K562 (cell line): ENCODE measurements around the gene SORT1. TPM values are rescaled to one million over a fixed set of nuclear protein-coding genes. Genes with fewer than 3 reads are reported as not detected.

Source experiments
- ATF6 ChIP-seq: sonication (generic); formaldehyde crosslinking; IDR thresholded peaks from 2 replicates; pipeline ENCODE4 v1.4.0; 2020; ENCODE audit warnings: mild to moderate bottlenecking, missing genetic modification reagents
- BHLHE40 ChIP-seq: IDR thresholded peaks from 2 replicates; pipeline ENCODE4 v1.6.1; 2011; ENCODE audit warnings: low read length, improper control_type of control experiment
- ETV6 ChIP-seq, 3 experiments: fragments of 150-350 bp in 1 of 3; sonication (generic) in 1 of 3; formaldehyde crosslinking in 1 of 3; IDR thresholded peaks; 2 replicates each; pipeline versions ENCODE4 v1.6.1 to v1.8.0; 2014 to 2022; ENCODE audit warnings: borderline replicate concordance in 2 of 3, low read depth in 2 of 3, antibody characterized with exemption in 1 of 3, low read length in 1 of 3, mild to moderate bottlenecking in 1 of 3, missing genetic modification reagents in 1 of 3
- GTF2F1 ChIP-seq: IDR thresholded peaks from 2 replicates; pipeline ENCODE4 v1.6.1; 2011; ENCODE audit warnings: low read depth, low read length, improper control_type of control experiment
- PHF8 ChIP-seq: fragments of 200-600 bp; sonication (generic); IDR thresholded peaks from 2 replicates; pipeline ENCODE4 v1.6.1; 2012; ENCODE audit warnings: mixed run types, mild to moderate bottlenecking, inconsistent platforms, low read length, moderate library complexity, borderline replicate concordance
- SMAD2 ChIP-seq: fragments of 150-350 bp; IDR thresholded peaks from 2 replicates; pipeline ENCODE4 v1.6.1; 2014; ENCODE audit warnings: low read depth, mild to moderate bottlenecking, low read length
- ZC3H4 ChIP-seq: sonication (generic); formaldehyde crosslinking; IDR thresholded peaks from 2 replicates; pipeline ENCODE4 v1.9.0; 2021; ENCODE audit warnings: missing genetic modification reagents, borderline replicate concordance
- ZFPM2 ChIP-seq: fragments of 250-450 bp; sonication (Bioruptor Pico); IDR thresholded peaks from 2 replicates; pipeline ENCODE4 v1.5.1; 2022; ENCODE audit warnings: mild to moderate bottlenecking
- ZNF280A ChIP-seq: fragments of 450-650 bp; IDR thresholded peaks from 2 replicates; pipeline ENCODE4 v1.6.1; 2018; ENCODE audit warnings: mild to moderate bottlenecking, low read depth; ENCODE audit not compliant: partially characterized antibody
- ZNF77 ChIP-seq: fragments of 250-450 bp; sonication (Bioruptor Pico); IDR thresholded peaks from 2 replicates; pipeline ENCODE4 v1.5.0; 2020
- ZNF79 ChIP-seq: fragments of 250-450 bp; sonication (Bioruptor Pico); IDR thresholded peaks from 2 replicates; pipeline ENCODE4 v1.4.0; 2020; ENCODE audit warnings: low read depth, mild to moderate bottlenecking, moderate library complexity
- ZNF830 ChIP-seq: fragments of 250-450 bp; sonication (Bioruptor Pico); IDR thresholded peaks from 2 replicates; pipeline ENCODE4 v1.5.0; 2021; ENCODE audit warnings: mild to moderate bottlenecking
- ZSCAN32 ChIP-seq: fragments of 450-650 bp; formaldehyde crosslinking; IDR thresholded peaks from 2 replicates; pipeline ENCODE4 v1.4.0; 2020; ENCODE audit warnings: mild to moderate bottlenecking, moderate library complexity
- polyA plus RNA-seq, 8 experiments: library from polyadenylated mRNA; depleted of rRNA in 4 of 8; stranded (reverse) in 5 of 8; unstranded in 3 of 8; fragments of >200 nt; fragmentation: Nextera tagmentation in 2 of 8; fragmentation: Illumina TruSeq in 1 of 8; extraction: Ambion mirVana in 2 of 8; extraction: Trizol in 1 of 8; gene quantifications; 2 replicates each; pipeline versions ENCODE4 v1.2.1 to v1.2.3, GENCODE V29; 2011 to 2014; ENCODE audit warnings: inconsistent platforms in 1 of 8, missing spikeins in 1 of 8
- total RNA-seq, 7 experiments: library from RNA; depleted of rRNA in 6 of 7; stranded (reverse); fragments of >200 nt in 6 of 7; fragmentation: Illumina TruSeq in 2 of 7; extraction: Trizol in 2 of 7; gene quantifications; 2 replicates each; pipeline versions ENCODE4 v1.2.1 to v1.2.3, GENCODE V29; 2011 to 2021; ENCODE audit warnings: low replicate concordance in 1 of 7
- TF ChIP-seq, protein P1 (sequence below): fragments of 450-650 bp; conservative IDR thresholded peaks from 2 replicates; pipeline ENCODE4 v1.6.1; 2016; ENCODE audit warnings: missing genetic modification characterization, low read depth, mild to moderate bottlenecking, control low read depth, missing compliant biosample characterization
- TF ChIP-seq, protein P2 (sequence below), 3 experiments: fragments of 200-800 bp in 1 of 3; fragments of 250-450 bp in 1 of 3; fragments of 450-650 bp in 1 of 3; sonication (Bioruptor Pico) in 1 of 3; sonication (Bioruptor generic) in 1 of 3; formaldehyde crosslinking in 1 of 3; IDR thresholded peaks; 2 replicates each; pipeline versions ENCODE4 v1.6.1 to v1.8.0; 2016 to 2022; ENCODE audit warnings: mild to moderate bottlenecking in 2 of 3, missing genetic modification characterization in 2 of 3, missing compliant biosample characterization in 1 of 3, moderate library complexity in 1 of 3

The SORT1 gene
- total and polyA plus RNA-seq, 9 of the 15 experiments (the other 6 are each of a cell fraction or from before 2014, with no cell fraction given) = 27.4 to 112 (median 65.0) TPM

- TF ChIP-seq, protein P1, sequence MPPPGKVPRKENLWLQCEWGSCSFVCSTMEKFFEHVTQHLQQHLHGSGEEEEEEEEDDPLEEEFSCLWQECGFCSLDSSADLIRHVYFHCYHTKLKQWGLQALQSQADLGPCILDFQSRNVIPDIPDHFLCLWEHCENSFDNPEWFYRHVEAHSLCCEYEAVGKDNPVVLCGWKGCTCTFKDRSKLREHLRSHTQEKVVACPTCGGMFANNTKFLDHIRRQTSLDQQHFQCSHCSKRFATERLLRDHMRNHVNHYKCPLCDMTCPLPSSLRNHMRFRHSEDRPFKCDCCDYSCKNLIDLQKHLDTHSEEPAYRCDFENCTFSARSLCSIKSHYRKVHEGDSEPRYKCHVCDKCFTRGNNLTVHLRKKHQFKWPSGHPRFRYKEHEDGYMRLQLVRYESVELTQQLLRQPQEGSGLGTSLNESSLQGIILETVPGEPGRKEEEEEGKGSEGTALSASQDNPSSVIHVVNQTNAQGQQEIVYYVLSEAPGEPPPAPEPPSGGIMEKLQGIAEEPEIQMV (tag) = no peak
- TF ChIP-seq ZNF280A = no peak
- TF ChIP-seq ZC3H4 = no peak; the same call in 1 of the 2 replicates
- no peak for TF ChIP-seq ZNF79
- peak; percentile 92 for TF ChIP-seq PHF8
- peak; percentile 77 for TF ChIP-seq BHLHE40
- no peak for TF ChIP-seq ZNF830 (CRISPR knock-in tag)
- TF ChIP-seq ZSCAN32 (CRISPR knock-in tag) = no peak
- no peak; a peak in 1 of 4 replicates for TF ChIP-seq ETV6 (IDR thresholded peaks at IDR 0.05; ENCODE audit: borderline replicate concordance in 1 of 2, low read depth in 2 of 2, low read length in 1 of 2)
- TF ChIP-seq ETV6 (CRISPR knock-in tag; IDR thresholded peaks at IDR 0.05; ENCODE audit: borderline replicate concordance) = no peak
- TF ChIP-seq, protein P2, sequence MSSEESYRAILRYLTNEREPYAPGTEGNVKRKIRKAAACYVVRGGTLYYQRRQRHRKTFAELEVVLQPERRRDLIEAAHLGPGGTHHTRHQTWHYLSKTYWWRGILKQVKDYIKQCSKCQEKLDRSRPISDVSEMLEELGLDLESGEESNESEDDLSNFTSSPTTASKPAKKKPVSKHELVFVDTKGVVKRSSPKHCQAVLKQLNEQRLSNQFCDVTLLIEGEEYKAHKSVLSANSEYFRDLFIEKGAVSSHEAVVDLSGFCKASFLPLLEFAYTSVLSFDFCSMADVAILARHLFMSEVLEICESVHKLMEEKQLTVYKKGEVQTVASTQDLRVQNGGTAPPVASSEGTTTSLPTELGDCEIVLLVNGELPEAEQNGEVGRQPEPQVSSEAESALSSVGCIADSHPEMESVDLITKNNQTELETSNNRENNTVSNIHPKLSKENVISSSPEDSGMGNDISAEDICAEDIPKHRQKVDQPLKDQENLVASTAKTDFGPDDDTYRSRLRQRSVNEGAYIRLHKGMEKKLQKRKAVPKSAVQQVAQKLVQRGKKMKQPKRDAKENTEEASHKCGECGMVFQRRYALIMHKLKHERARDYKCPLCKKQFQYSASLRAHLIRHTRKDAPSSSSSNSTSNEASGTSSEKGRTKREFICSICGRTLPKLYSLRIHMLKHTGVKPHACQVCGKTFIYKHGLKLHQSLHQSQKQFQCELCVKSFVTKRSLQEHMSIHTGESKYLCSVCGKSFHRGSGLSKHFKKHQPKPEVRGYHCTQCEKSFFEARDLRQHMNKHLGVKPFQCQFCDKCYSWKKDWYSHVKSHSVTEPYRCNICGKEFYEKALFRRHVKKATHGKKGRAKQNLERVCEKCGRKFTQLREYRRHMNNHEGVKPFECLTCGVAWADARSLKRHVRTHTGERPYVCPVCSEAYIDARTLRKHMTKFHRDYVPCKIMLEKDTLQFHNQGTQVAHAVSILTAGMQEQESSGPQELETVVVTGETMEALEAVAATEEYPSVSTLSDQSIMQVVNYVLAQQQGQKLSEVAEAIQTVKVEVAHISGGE (CRISPR knock-in tag; IDR thresholded peaks at IDR 0.05) = peak in 1 of 3 experiments; percentile 87; a peak in 2 of 6 replicates
- peak; percentile 69; the same call in 1 of the 2 replicates for TF ChIP-seq ATF6
- TF ChIP-seq SMAD2 = no peak
- no peak for TF ChIP-seq ZNF77 (CRISPR knock-in tag)
- no peak for TF ChIP-seq GTF2F1
- TF ChIP-seq ZFPM2 = no peak
Measured at GRCh38 chr1:109282952-109283747, 114.6 kb downstream of the SORT1 start, which contains the start of gene PSRC1 (continued).
